HTERT RPE-1 (cell line): ENCODE results near the gene HMCN1.
"Not testable (repeated sequence)": the region's sequence is repeated elsewhere in the genome, so short reads cannot be mapped to it uniquely, and the experiment has no call there.

Experiments used
- in situ Hi-C: fragments of 300-500 bp; cut with MboI; formaldehyde crosslinking; loops from 4 replicates; pipeline ENCODE4 v1.14.3; 2020; ENCODE audit warnings: low sequenced_read_pairs

HMCN1 gene

DNA sequence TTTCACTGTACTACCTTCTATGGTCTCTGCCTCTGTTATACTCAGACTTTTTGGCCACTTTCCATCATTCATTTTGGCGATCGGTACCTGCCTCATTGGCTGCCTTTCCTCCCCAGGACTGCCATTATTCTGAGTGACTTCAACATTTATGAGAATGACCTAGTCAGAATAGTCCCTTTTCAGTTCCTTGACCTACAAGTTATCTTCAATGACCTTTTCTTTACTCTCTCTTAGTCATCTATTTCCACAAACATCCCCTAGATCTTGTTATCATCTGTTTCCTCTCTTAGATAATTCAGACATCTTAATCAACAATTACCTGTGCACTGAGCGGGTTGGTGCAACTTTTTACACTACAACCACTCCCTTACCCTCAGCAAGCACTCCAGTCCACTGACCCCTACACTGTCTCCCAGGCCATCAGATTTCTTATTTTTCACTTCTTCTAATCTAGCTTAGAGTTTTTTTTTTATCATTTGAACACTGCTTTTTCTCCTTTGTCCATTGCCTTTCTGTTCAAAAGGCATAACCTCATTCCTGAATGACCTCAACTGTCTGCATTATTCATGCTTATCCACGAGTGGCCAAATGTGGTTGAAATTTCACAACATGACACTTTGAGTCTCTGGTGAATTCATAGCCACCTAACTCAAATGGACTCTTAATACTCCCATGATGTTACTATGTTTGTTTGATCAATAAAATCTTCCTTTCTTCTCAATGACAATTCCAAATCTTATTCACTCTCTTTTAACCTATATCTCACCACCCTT, 112.7 kb downstream of the HMCN1 start:
- in situ Hi-C loops, result no loop called here

DNA sequence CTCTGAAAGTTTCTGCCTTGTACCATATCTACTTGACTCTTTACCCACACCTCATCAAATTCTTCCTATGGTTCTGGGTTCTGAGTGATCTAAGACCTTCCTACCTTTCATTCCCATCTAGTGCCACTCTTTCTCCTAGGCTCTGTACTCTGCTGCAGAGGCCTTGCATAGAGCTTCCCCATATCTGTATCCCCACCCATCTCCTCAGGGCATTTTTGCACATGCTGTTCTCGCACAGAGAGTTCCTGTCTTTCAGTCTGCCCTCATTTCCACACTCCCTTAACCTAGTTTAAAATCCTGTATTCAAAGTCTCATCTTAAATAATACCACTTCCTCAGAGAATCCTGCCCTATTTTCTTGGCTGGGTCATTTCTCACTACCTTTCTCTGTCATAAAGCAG, 114.8 kb downstream of the HMCN1 start:
- in situ Hi-C loops, result no loop called here

DNA sequence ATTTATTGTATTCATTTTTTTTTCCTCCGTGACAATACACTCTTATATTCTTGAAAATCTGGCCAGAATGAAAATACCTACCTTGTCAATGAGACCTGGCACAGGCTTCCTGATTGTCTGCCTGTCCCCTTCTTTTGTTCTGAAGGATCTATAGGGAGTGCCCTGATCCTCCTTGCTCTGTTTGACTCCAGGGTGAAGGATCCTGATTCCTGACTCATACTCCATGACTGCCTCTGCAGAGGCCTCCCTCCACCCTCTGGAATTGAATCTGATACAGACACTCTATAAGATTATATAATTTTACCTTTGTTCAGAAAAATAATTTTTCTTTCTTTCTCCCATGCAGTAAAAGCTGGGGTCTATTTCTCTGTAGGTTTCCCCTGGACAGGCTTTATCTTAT, 116.2 kb downstream of the HMCN1 start:
- in situ Hi-C loops, result no loop called here

DNA sequence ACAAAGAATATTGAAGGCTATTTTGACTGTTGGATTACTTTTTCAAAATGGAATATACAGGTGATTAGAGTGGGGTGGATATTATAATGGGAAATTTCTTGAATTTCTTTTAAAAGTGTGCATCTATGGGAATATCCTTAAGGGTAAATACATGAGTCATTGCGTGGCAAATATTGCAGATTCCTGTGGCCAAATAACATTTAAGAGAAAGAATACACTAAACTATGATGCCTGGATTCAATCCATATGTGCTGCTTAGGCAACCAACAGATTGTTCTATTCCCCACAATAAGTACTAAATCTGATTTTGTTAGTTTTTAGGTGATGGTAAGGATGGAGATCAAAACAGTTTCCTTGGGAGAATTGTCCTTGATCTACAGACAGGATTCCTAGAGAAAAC, 119.5 kb downstream of the HMCN1 start:
- in situ Hi-C loops, result no loop called here

DNA sequence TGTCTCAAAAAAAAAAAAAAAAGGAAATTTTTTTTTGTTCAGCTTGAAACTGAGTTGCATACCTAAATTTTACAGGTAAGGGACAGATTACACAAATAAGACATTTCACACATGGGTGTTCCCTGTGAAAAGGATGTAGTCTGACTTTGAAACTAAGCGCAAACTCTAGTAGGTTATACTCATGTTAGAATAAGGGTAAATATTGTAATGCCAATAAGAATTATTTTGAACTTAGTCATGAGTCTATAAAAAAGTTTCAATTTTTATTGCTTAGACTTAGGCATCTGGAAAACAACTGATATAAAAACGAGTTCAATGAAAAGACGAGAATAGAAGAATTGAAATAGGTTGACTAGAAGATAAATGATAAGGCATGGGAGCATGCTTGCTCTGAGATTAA, 122.3 kb downstream of the HMCN1 start:
- in situ Hi-C loops, result no loop called here

- in situ Hi-C loops, result no loop called here
Observed at GRCh38 chr1:185857442-185857841, 123.3 kb downstream of the HMCN1 start.

DNA sequence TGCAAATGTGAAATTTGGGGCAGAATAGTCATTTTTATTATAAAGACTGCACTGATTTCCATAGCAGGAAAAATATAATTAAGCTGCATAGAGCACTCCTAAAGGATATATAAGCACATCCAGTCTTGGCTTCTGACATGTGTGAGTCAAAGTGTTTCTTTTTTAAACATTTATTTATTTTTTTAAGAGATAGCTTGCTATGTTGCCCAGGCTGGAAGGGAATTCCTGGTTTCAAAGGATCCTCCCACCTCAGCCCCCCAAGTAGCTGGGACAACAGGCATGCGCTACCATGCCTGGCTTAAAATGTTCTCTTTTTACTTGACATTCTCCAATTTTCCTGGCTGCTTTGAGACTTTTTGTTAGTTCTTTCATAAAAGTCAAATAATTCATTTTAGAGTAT, 126.1 kb downstream of the HMCN1 start:
- in situ Hi-C loops, result no loop called here

- in situ Hi-C loops, result no loop called here
Observed at GRCh38 chr1:185860859-185861258, 126.7 kb downstream of the HMCN1 start.

- in situ Hi-C loops, result no loop called here
Observed at GRCh38 chr1:185861630-185862029, 127.4 kb downstream of the HMCN1 start.

- in situ Hi-C loops, result no loop called here
Observed at GRCh38 chr1:185862235-185862634, 128.0 kb downstream of the HMCN1 start.

DNA sequence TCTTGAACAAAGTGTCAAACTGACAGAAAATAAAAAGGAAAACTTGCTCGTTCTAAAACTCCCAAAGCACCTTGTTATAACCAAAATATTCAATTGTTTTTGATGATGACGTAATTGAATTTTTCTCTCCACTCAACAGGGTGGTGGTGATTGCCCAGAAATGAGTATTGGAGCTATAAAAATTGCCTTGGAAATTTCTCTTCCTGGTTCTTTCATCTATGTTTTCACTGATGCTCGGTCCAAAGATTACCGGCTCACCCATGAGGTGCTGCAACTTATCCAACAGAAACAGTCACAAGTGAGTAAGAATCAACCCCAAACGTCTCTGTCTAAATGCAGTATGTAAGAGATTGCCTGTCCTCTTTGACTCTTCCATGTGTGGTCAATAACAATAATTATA, 130.1 kb downstream of the HMCN1 start:
- in situ Hi-C loops, result no loop called here

DNA sequence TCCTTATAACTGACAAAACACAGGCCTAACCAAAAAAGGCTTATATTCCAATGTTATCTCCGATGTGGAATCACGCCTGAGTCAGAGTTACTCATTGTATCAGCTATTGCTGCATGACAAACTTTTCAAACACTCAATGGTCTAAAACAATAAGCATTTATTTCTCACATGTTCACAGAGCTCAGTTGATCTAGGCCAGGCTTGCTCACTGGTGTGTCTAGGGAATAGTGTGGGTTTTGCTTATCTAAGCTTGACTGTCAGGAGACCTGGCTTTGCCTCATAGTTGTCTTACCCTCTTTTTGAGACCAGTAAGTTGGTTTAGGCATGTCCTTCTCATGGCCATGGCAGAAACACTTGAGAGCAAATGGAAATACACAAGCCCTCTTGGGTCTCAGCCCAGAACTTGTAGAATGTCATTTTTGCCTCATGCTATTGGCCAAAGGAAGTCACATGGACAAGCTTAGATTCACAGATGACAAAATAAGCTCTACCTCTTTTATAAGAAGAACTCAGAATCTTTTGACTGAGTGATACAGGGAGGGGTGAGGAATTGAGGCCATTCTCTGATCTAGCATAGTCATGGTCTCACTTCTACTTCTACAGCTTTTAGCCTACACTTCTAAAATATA, 130.8 kb downstream of the HMCN1 start:
- in situ Hi-C loops, result no loop called here

DNA sequence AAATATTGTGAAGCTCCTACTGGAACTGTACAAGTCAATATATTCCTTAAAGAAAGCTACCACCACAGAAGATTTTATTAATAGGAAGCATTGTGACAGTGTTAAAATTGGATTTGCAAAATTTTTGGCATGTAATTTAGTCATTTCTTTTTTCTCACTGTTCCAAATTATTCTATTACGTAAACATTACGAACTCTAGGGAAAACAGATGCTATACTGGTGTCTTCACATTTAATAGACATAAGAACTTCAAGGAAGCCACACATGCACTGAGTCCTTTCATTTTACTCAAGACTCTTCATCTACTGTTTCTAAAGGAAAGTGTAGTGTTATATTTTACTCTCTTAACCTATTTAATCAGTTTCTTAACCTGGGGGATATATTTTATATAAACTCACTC, 135.4 kb downstream of the HMCN1 start:
- in situ Hi-C loops, result no loop called here

- in situ Hi-C loops, result no loop called here
Observed at GRCh38 chr1:185871627-185872150, 137.5 kb downstream of the HMCN1 start.

GRCh38 chr1:185874246-185874645, 140.1 kb downstream of the HMCN1 start:
- in situ Hi-C loops, result no loop called here

GRCh38 chr1:185880330-185880729, 146.1 kb downstream of the HMCN1 start:
- in situ Hi-C loops, result no loop called here

DNA sequence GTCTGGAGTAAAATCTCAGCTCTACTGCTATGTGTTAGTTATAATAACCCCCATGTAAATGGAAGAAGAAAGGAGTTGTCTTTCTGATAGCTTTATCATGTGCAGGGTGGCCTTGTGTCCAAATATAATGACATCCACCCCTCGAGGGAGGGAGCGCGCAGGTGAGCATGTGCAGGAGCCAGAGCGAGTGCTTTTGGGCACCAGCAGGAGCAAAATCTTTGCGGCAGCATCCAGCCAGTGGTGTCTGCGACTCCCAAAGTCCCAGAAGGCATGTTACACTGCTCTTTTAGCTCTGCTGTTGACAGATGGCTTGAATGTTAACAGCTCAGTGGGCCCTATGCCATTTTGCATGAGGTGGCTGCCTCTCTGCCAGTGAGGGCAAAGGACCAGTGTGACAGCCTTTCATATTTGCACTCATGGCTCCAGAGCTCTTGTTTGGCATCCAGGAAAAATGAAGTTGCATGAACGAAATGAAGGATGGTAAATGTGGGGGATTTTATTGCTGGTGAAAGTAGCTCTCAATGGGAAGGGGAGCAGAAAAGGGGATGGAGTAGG, 146.7 kb downstream of the HMCN1 start:
- in situ Hi-C loops, result no loop called here

DNA sequence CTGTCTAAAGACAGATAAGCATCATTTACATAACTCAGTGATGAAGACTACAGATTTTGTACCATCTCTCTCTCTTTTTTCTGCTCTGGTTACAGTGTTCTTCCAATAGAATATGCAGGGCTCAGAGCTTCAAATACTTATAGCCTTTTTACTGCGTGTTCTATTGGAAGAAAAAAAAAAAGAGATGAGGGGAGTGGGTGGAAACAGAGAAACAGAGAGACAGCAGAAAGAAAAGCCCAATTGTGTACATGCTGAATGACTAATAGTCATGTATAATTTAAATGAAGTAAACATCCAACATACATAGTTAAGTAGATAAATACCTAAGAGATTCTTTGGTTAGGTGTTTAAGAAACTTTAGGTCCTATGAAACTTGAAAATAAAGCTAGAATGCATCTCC, 151.9 kb downstream of the HMCN1 start:
- in situ Hi-C loops, result no loop called here

DNA sequence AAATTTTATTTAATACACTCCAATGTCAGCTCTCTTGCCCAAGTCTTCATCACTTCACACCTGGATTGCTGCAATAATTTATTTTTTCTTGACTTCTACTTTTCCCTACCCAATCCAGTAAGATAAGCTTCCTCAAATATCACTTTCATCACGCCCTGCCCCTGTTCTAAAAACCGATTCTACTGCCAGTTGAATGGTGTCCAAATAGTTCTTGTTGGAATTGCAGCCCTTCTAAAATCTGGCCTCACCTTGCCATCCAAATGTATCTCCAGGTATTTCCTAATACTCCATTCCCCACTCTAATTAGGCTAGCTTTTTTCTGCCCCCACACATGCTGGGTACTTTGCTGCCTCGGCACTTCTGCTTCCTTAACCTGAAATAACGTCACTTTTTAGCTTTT, 152.5 kb downstream of the HMCN1 start:
- in situ Hi-C loops, result no loop called here

DNA sequence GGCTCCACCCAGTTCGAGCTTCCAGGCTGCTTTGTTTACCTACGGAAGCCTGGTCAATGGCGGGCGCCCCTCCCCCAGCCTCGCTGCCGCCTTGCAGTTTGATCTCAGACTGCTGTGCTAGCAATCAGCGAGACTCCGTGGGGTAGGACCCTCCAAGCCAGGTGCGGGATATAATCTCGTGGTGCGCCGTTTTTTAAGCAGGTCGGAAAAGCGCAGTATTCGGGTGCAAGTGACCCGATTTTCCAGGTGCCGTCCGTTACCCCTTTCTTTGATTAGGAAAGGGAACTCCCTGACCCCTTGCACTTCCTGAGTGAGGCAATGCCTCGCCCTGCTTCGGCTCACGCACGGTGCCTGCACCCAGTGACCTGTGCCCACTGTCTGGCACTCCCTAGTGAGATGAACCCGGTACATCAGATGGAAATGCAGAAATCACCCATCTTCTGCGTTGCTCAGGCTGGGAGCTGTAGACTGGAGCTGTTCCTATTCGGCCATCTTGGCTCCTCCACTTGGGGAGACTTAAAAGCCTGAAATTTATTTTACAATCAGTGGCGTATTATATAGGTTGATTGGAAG, 158.7 kb downstream of the HMCN1 start:
- in situ Hi-C loops, result not testable (repeated sequence)

GRCh38 chr1:185894791-185895190, 160.6 kb downstream of the HMCN1 start:
- in situ Hi-C loops, result no loop called here
